CD4-positive, alpha-beta memory T cell (primary cell): ENCODE measurements around the gene ESX1. TPM values are rescaled to one million over a fixed set of nuclear protein-coding genes. Genes with fewer than 3 reads are reported as not detected.

Experiments
- CTCF ChIA-PET: fragments of 350-600 bp; sonication (Branson Sonifier 250); formaldehyde crosslinking; loops from one replicate; lab custom pipeline; 2021; ENCODE audit warnings: inconsistent platforms; ENCODE audit not compliant: partially characterized antibody; lab: Charles Lee
- POLR2A ChIA-PET: fragments of 350-600 bp; sonication (Branson Sonifier 250); formaldehyde crosslinking; loops from one replicate; lab custom pipeline; 2021; ENCODE audit not compliant: partially characterized antibody; lab: Charles Lee
- DNase-seq, 5 donors: peaks; one replicate each; pipeline versions ENCODE4 v3.0.0 to v3.0.0-alpha.2; 2020 to 2022; ENCODE audit warnings: mixed read lengths in 1 of 5
- H3K27ac ChIP-seq: one replicate; pipeline ENCODE4 v1.7.0; 2013; ENCODE audit warnings: low read depth, low read length
- H3K27me3 ChIP-seq: 2 replicates; pipeline ENCODE4 v1.7.0; 2013; ENCODE audit warnings: mild to moderate bottlenecking, low read length, moderate library complexity; ENCODE audit not compliant: insufficient read depth
- H3K36me3 ChIP-seq: 2 replicates; pipeline ENCODE4 v1.7.0; 2013; ENCODE audit warnings: mild to moderate bottlenecking, low read length, moderate library complexity; ENCODE audit not compliant: insufficient read depth
- H3K4me1 ChIP-seq: 2 replicates; pipeline ENCODE4 v1.7.0; 2013; ENCODE audit warnings: mild to moderate bottlenecking, low read length, moderate library complexity; ENCODE audit not compliant: insufficient read depth
- H3K4me3 ChIP-seq, 2 donors: one replicate each; pipeline ENCODE4 v1.7.0; 2013; ENCODE audit warnings: low read length in 2 of 2, mild to moderate bottlenecking in 1 of 2
- H3K9me3 ChIP-seq, 2 donors: one replicate each; pipeline ENCODE4 v1.7.0; 2013; ENCODE audit warnings: low read length in 2 of 2, control low read depth in 1 of 2; ENCODE audit not compliant: control insufficient read depth in 1 of 2
- H3K27ac Mint-ChIP-seq, 7 donors: one replicate each; pipeline ENCODE4 v1.8.0; 2020 to 2021; ENCODE audit warnings: mixed read lengths in 7 of 7, mild to moderate bottlenecking in 6 of 7, inconsistent platforms in 3 of 7, moderate library complexity in 3 of 7
- H3K27me3 Mint-ChIP-seq, 2 donors: one replicate each; pipeline ENCODE4 v1.8.0; 2020 to 2021; ENCODE audit warnings: mixed read lengths in 2 of 2
- H3K36me3 Mint-ChIP-seq, 2 donors: one replicate each; pipeline ENCODE4 v1.8.0; 2020 to 2021; ENCODE audit warnings: mixed read lengths in 2 of 2, inconsistent platforms in 1 of 2, mild to moderate bottlenecking in 1 of 2
- H3K4me1 Mint-ChIP-seq, 4 donors: one replicate each; pipeline ENCODE4 v1.8.0; 2020 to 2021; ENCODE audit warnings: mixed read lengths in 4 of 4, mild to moderate bottlenecking in 1 of 4
- H3K4me3 Mint-ChIP-seq, 8 donors: one replicate each; pipeline ENCODE4 v1.8.0; 2020 to 2021; ENCODE audit warnings: mixed read lengths in 8 of 8, mild to moderate bottlenecking in 7 of 8, moderate library complexity in 6 of 8, inconsistent platforms in 3 of 8
- H3K9me3 Mint-ChIP-seq, 8 donors: one replicate each; pipeline ENCODE4 v1.8.0; 2020 to 2021; ENCODE audit warnings: mixed read lengths in 8 of 8, mild to moderate bottlenecking in 5 of 8, inconsistent platforms in 3 of 8, moderate library complexity in 1 of 8
- intact Hi-C: fragments of 100-400 bp; cut with micrococcal nuclease; formaldehyde crosslinking; loops from one replicate; pipeline ENCODE4 v1.15.1; 2023
- polyA plus RNA-seq, 2 donors: library from polyadenylated mRNA; unstranded; fragments of 300-500 nt; fragmentation: Illumina TruSeq; gene quantifications; one replicate each; pipeline ENCODE4 v1.2.3, GENCODE V29; 2021
- total RNA-seq, 2 experiments: library from RNA; stranded (reverse); gene quantifications; one replicate each; pipeline ENCODE4 v1.2.3, GENCODE V29; 2021

Gene ESX1
- total and polyA plus RNA-seq, 4 experiments from 2014 or later = not detected

GRCh38 chrX:104281564-104281963 lies 26.8 kb upstream of the ESX1 start:
- DNase-seq = no peak
- intact Hi-C loops = no loop called here
- Mint-ChIP-seq H3K9me3 (no peaks in the 10 kb centered on the region), H3K4me3 (no peak overlapping the region), H3K36me3 (no peaks in the 10 kb centered on the region), H3K27me3 (peaks cover 2 to 5% of the 10 kb centered on the region in 2 donors), H3K27ac (no peak overlapping the region), H3K4me1 (no peaks in the 10 kb centered on the region)
- Histone ChIP-seq H3K27me3 (no peaks in the 10 kb centered on the region), H3K36me3 (no peaks in the 10 kb centered on the region), H3K27ac (no peak overlapping the region), H3K4me1 (no peaks in the 10 kb centered on the region), H3K4me3 (no peak overlapping the region), H3K9me3 (no peaks in the 10 kb centered on the region)
- ChIA-PET POLR2A (no interaction called here), CTCF (no interaction called here)

GRCh38 chrX:104280609-104281008 lies 25.9 kb upstream of the ESX1 start:
- no peak for DNase-seq
- Mint-ChIP-seq H3K9me3 (no peaks in the 10 kb centered on the region), H3K36me3 (no peaks in the 10 kb centered on the region), H3K27ac (no peak overlapping the region), H3K4me1 (no peaks in the 10 kb centered on the region), H3K4me3 (no peak overlapping the region), H3K27me3 (peaks cover 2 to 8% of the 10 kb centered on the region in 2 donors)
- ChIA-PET CTCF (no interaction called here), POLR2A (no interaction called here)
- no peaks in the 10 kb centered on the region for H3K4me1 ChIP-seq
- H3K9me3 ChIP-seq = no peaks in the 10 kb centered on the region
- no peaks in the 10 kb centered on the region for H3K27me3 ChIP-seq
- intact Hi-C loops = no loop called here
- H3K4me3 ChIP-seq = no peak overlapping the region
- no peak overlapping the region for H3K27ac ChIP-seq
- no peaks in the 10 kb centered on the region for H3K36me3 ChIP-seq

GRCh38 chrX:104270916-104271512 lies 16.3 kb upstream of the ESX1 start:
- intact Hi-C loops = no loop called here
- peak in 2 of 5 donors; percentile 3 to 6 for DNase-seq

GRCh38 chrX:104270212-104270611 lies 15.5 kb upstream of the ESX1 start:
- Mint-ChIP-seq H3K9me3 (no peaks in the 10 kb centered on the region), H3K36me3 (no peaks in the 10 kb centered on the region), H3K4me3 (peak overlapping the region in 1 of 8 donors; percentile 9), H3K27ac (peak overlapping the region in 4 of 7 donors; percentile 4 to 44 (median 40)), H3K4me1 (peaks cover 0 to 4% (median 3%) of the 10 kb centered on the region in 4 donors), H3K27me3 (peaks cover 7 to 9% of the 10 kb centered on the region in 2 donors)
- POLR2A ChIA-PET = no interaction called here
- no peak for DNase-seq
- Histone ChIP-seq H3K36me3 (no peaks in the 10 kb centered on the region), H3K4me1 (no peaks in the 10 kb centered on the region), H3K27ac (no peak overlapping the region), H3K4me3 (no peak overlapping the region), H3K27me3 (no peaks in the 10 kb centered on the region), H3K9me3 (no peaks in the 10 kb centered on the region)
- intact Hi-C loops = no loop called here
- CTCF ChIA-PET = interaction anchor here (1.5 kb wide), 1 partner anchor 83 kb away, joined by 4 read pairs; no protein-coding TSS in a partner anchor

More at GRCh38 chrX:104270916-104271512, 16.3 kb upstream of the ESX1 start:
- ChIA-PET POLR2A (no interaction called here), CTCF (interaction anchor here (1.5 kb wide), 1 partner anchor 84 kb away, joined by 4 read pairs; no protein-coding TSS in a partner anchor)
- Histone ChIP-seq H3K9me3 (no peaks in the 10 kb centered on the region), H3K27ac (no peak overlapping the region), H3K27me3 (no peaks in the 10 kb centered on the region), H3K36me3 (no peaks in the 10 kb centered on the region), H3K4me1 (no peaks in the 10 kb centered on the region), H3K4me3 (no peak overlapping the region)
- Mint-ChIP-seq H3K27me3 (peaks cover 8 to 9% of the 10 kb centered on the region in 2 donors), H3K4me3 (peak overlapping the region in 5 of 8 donors; percentile 9 to 67 (median 52)), H3K9me3 (no peaks in the 10 kb centered on the region), H3K4me1 (peaks cover 0 to 4% (median 3%) of the 10 kb centered on the region in 4 donors), H3K36me3 (no peaks in the 10 kb centered on the region), H3K27ac (no peak overlapping the region)

GRCh38 chrX:104255465-104255864 lies 732 bp upstream of the ESX1 start:
- CTCF ChIA-PET = no interaction called here
- Mint-ChIP-seq H3K9me3 (no peaks in the 10 kb centered on the region), H3K4me1 (peaks cover 4 to 12% (median 8%) of the 10 kb centered on the region in 4 donors), H3K36me3 (no peaks in the 10 kb centered on the region), H3K27me3 (peaks cover 14 to 20% of the 10 kb centered on the region in 2 donors), H3K27ac (no peak overlapping the region), H3K4me3 (peak overlapping the region in 4 of 8 donors; percentile 25 to 56 (median 39))
- no peaks in the 10 kb centered on the region for H3K9me3 ChIP-seq
- no peak overlapping the region for H3K27ac ChIP-seq
- intact Hi-C loops = no loop called here
- POLR2A ChIA-PET = no interaction called here
- no peaks in the 10 kb centered on the region for H3K27me3 ChIP-seq
- no peaks in the 10 kb centered on the region for H3K4me1 ChIP-seq
- H3K36me3 ChIP-seq = no peaks in the 10 kb centered on the region
- no peak for DNase-seq
- H3K4me3 ChIP-seq = no peak overlapping the region

GRCh38 chrX:104253567-104254441 lies 929 bp downstream of the ESX1 start:
- H3K27ac ChIP-seq = no peak overlapping the region
- intact Hi-C loops = no loop called here
- peak overlapping the region in 1 of 2 donors; percentile 9 for H3K4me3 ChIP-seq
- no peak overlapping the region for H3K27ac Mint-ChIP-seq
- no peaks in the 10 kb centered on the region for H3K9me3 Mint-ChIP-seq
- H3K4me1 ChIP-seq = no peaks in the 10 kb centered on the region
- peaks cover 13 to 17% of the 10 kb centered on the region in 2 donors for H3K27me3 Mint-ChIP-seq
- ChIA-PET POLR2A (no interaction called here), CTCF (no interaction called here)
- H3K36me3 ChIP-seq = no peaks in the 10 kb centered on the region
- no peaks in the 10 kb centered on the region for H3K9me3 ChIP-seq
- no peaks in the 10 kb centered on the region for H3K36me3 Mint-ChIP-seq
- peaks cover 4 to 12% (median 8%) of the 10 kb centered on the region in 4 donors for H3K4me1 Mint-ChIP-seq
- DNase-seq = no peak
- no peaks in the 10 kb centered on the region for H3K27me3 ChIP-seq
- peak overlapping the region in 7 of 8 donors; percentile 48 to 83 (median 75) for H3K4me3 Mint-ChIP-seq

GRCh38 chrX:104250470-104250869 lies 4.3 kb downstream of the ESX1 start:
- no peak overlapping the region for H3K27ac ChIP-seq
- Mint-ChIP-seq H3K4me3 (no peak overlapping the region), H3K4me1 (peaks cover 4 to 12% (median 8%) of the 10 kb centered on the region in 4 donors), H3K27me3 (peaks cover 11 to 15% of the 10 kb centered on the region in 2 donors), H3K36me3 (no peaks in the 10 kb centered on the region), H3K9me3 (no peaks in the 10 kb centered on the region), H3K27ac (no peak overlapping the region)
- H3K27me3 ChIP-seq = no peaks in the 10 kb centered on the region
- H3K4me3 ChIP-seq = no peak overlapping the region
- no peak for DNase-seq
- POLR2A ChIA-PET = no interaction called here
- no peaks in the 10 kb centered on the region for H3K36me3 ChIP-seq
- no peaks in the 10 kb centered on the region for H3K4me1 ChIP-seq
- CTCF ChIA-PET = no interaction called here
- H3K9me3 ChIP-seq = no peaks in the 10 kb centered on the region
- intact Hi-C loops = no loop called here
